NCI-H2171 (cell line): Measurements from ENCODE around the gene NME4.
"Not testable (repeated sequence)": the region's sequence is repeated elsewhere in the genome, so short reads cannot be mapped to it uniquely, and the experiment has no call there.

ENCODE experiments used
- DNase-seq: peaks from one replicate; lab custom pipeline; 2025; lab: John Stamatoyannopoulos, UW

NME4 gene

DNA sequence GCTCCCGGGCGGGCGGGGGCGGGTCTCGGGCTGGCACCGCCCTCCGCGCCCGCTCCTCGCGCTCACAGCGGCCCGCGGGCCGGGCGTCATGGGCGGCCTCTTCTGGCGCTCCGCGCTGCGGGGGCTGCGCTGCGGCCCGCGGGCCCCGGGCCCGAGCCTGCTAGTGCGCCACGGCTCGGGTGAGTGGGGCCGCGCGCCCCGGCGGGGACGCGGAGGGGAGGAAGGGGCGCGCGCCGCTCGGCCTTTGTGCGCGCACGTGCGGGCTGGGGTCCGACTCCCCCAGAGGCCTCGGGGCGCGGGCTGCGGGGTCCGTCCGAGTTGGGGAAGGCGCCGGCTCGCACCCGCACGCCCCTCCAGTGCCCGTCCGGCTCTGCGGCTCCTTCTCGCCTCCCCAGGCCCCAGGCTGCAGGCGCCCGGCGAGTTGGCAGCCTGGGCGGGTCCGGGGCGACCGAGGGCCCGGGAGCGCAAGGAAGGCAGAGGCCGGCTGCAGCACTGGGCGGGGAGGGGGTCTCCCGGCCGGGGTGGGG lies at the start of gene NME4:
Gene NME4, plus strand, starts transcription at position 65 of the 527 bp plus-strand sequence. Its CDS starts 24 bp downstream, at position 89.
- DNase-seq, result no peak

DNA sequence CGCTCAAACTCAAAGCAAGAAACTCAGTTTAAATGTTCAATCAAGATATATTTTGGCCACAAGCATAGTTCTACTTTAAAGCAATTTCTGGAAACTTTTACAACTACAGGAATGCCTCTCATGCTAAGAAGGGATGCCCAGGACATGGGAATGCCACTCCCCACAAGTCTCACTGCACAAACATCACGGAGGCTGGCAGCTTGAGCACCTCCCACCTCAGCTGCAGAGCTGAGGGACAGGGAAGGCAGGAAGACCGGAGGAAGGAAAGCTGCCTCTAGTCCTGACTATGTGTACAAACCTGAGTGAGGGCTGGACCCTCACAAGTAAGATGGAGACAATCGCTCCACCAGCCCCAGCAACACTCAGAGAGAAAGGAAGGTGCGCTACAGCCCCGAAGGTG lies 49.8 kb upstream of the NME4 start:
- no peak for DNase-seq

- DNase-seq, result not testable (repeated sequence)
Observed at GRCh38 chr16:348495-348894, 48.5 kb upstream of the NME4 start.

DNA sequence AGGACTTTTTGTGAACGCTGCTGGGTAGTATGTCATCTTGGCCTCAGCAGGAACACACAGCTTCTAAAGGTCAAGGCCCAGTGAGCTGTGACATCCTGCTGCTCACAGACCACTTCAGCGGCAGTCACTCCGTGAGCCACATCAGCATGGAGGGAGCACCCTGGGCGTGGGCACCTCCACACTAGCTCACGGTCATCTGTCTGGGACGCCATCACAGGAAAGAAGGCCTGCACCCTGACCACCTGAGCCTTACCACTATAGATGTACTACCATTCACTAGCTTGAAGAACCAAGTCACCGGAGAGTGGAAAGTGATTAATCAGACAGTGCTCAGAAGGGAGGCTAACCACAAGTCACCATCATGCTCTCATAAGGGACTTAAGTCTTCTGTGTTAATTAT lies 47.8 kb upstream of the NME4 start:
- DNase-seq, result no peak

- DNase-seq, result no peak
Observed at GRCh38 chr16:350203-350602, 46.8 kb upstream of the NME4 start.

DNA sequence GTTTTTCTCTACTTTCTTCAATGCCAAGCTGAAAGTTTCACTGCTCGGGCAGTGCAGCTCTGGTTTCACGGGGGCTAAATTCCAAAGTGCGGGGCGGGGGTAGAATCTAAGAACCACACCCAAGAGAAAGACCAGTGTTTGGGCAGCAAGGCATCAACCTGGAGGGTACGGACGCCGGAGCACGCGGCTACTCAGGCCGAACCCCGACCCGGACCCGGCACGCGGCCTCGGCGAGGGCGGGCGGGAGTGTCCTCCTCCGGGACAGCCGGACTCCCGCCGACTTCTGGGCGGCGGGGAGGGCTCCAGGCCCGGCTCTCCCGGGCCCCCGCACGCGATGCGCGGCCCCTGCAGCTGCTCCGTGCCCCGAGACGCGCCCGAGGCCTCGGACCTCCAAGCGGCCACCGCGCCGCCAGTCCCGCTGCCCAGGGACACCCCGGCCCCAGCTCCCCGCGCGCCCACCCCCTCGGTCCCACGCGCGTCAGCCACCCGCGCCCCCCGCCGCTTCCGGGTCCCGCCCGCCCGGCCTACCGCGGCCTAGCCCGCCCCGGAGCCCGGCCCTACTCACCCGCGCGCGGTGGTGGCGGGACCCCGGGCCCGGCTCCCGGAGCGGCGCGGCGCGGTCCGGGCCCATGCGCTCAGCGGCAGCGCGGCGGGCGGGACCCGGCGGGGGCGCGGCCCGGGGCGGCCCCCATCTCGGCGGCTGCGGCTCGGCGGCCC lies 45.0 kb upstream of the NME4 start:
- DNase-seq, result peak; percentile 16

DNA sequence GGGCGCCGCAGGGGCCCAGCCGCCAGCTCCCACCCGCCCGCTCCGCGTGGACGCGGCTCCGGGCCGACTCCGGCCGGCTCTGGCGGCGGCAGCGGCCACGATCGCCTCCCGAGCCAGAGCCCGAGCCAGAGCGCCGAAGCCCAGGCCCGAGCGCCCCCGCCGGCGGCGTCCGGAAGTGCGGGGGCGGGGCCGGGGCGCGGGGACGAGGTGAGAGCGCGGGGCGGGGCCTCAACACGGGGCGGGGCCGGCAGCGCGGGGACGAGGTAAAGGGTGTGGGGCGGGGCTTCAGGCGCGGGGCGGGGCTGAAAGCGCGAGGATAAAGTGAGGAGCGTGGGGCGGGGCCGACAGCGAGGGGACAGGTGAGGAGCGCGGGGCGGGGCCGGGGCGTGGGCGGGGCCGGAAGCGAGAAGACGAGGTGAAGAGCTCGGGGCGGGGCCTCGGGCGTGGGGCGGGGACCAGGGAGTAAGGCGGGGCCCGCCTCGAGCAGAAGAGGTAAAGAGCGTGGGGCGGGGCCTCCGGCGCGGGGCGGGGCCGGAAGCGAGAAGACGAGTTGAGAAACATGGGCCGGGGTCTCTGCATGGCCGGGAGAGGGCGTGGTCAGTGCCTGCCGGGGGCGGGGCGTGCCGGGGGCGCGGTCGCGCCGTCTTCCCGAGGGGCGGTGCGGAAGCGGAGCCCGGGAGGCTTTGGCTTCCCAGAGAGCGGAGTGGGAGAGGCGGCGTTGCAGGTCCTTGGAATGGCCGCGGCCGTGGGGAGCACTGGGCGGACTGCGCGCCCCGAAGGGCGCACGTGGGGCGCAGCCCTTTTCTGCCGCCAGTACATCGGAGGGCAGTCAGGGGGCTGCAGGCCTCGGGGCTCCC lies 44.2 kb upstream of the NME4 start, which contains the start of gene AXIN1:
Gene AXIN1, minus strand, starts transcription at position 177 of the 857 bp plus-strand sequence. CDS start 5,698 bp downstream, outside the sequence.
- peak; percentile 99 for DNase-seq

DNA sequence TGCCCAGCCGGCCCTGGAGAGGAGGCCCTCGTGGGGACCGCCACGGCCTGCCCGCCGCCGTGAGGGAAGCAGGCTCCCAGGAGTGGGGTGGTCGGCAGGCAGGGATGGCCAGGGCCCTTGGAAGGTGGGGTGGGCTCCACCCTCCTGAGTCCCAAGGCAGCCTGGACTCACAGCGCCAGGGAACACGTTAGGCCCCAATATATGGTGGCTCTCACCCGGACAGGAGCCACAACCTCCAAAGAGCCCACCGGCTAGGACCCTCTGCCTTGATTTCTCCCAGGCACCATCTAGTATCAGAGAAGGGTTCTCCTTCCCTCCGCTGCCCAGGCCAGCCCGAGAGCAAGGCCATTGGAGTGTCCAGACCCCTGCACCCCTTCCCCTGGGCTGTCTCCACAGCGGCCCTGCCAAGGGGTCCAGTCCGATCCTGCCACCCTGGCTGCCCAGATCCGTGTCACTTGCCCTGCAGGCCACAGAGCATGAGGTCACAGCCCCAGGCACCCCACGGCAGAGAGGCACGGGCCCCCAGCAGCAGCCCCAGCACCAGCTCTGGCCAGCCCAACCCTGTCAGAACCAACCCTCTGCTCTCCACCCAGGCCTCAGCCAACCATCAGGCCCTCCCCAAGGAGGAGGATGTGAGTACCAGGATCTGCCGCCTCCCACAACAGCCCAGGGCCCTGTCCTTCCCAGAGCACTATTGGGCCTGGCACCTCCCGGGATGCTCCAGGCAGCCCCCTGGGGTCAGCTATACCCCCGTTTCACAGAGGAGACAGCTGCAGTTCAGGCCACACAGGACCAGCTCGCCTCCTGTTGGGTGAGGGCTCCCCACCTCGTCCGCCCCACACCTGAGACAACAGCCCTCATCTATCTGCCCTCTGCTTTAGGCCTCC lies 43.4 kb upstream of the NME4 start:
- no peak for DNase-seq

DNA sequence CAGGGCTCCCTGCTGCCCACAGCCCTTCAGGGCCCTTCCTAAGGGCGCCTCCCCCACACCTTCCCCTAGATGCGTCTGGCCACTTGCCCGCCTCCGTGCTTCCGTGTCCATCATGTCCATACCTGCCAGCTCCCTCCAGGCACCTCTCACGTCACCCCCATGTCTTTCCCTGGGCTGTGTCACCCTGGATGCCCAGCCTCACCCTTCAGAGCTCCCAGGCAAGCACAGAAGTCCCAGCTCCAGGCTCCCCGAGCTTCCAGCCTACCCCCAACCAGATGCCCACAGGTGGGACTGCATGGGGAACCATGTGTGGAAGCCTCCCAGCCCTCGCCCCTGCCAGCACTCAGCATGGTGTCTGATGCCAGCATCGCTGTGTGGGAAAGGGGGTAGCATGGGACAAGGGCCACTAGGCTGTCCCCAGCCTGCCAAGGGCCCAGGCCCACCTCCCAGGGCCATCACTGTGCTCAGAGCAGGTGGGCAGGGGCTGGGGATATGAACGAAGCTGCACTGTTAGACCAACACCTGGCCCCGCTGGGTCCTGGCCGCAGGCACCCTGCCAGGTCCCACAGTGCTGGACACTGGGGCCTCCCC lies 42.6 kb upstream of the NME4 start:
- DNase-seq, result no peak

- DNase-seq, result no peak
Observed at GRCh38 chr16:354971-355461, 42.0 kb upstream of the NME4 start.

GRCh38 chr16:356741-357140 lies 40.3 kb upstream of the NME4 start:
- DNase-seq, result no peak

- DNase-seq, result no peak
Observed at GRCh38 chr16:359067-359763, 37.8 kb upstream of the NME4 start.

- DNase-seq, result no peak
Observed at GRCh38 chr16:359871-360697, 36.9 kb upstream of the NME4 start.

GRCh38 chr16:360698-361336 lies 36.2 kb upstream of the NME4 start:
- DNase-seq, result no peak

GRCh38 chr16:361341-361871 lies 35.6 kb upstream of the NME4 start:
- DNase-seq, result no peak

- peak; percentile 70 for DNase-seq
Observed at GRCh38 chr16:361872-362701, 34.9 kb upstream of the NME4 start.

DNA sequence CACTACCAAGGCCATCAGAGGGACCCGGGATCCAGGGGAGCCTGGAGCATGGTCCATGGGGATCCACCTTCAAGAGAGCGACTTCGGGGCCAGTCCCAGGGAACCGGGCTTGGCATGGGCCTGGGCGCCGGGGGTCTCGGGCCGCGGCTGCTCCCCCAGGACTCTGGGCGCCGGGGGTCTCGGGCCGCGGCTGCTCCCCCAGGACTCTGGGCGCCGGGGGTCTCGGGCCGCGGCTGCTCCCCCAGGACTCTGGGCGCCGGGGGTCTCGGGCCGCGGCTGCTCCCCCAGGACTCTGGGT lies 34.3 kb upstream of the NME4 start:
- not testable (repeated sequence) for DNase-seq

DNA sequence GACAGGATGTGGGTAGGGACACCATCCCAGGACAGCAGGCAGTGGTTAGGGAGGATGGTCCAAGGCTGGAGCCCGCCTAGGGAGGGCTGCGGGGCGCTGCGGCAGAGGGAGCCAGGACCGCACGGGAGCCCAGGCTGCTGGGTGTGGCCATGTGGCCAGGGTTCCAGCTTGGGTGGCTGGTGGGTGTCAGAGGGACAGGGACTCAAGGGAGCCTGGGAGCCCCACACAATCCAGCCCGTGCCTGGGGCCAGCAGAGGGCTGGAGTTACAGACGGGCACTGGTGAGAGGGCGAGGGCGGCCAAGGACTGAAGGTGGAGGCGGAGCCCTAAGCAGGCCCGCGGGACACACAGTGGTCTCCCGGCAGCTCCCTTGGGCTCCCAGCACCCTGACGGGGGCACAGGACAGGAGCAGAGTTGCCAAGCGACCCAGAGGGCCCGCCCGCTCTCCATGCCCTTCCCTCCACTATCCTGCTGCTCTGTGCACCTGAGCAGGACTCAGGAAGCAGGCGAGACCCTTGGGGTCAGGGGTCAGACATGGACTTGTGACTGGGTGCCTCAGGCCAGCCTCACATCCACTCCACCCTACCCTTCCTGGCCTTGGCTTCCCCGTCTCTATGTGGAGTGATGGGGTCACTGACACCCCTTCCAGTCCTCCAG lies 33.8 kb upstream of the NME4 start:
- no peak for DNase-seq
